HFFc6 (cell line): ENCODE measurements around the gene ROBO1. TPM values are rescaled to one million over a fixed set of nuclear protein-coding genes. Genes with fewer than 3 reads are reported as not detected.

Experiments used
- DNase-seq: peaks from one replicate; pipeline ENCODE4 v3.0.0-alpha.2; 2018
- H3K27ac Mint-ChIP-seq: 2 replicates; pipeline ENCODE4 v1.8.0; 2020; ENCODE audit warnings: mild to moderate bottlenecking, mixed read lengths
- H3K27me3 Mint-ChIP-seq: 2 replicates; pipeline ENCODE4 v1.8.0; 2021; ENCODE audit warnings: mild to moderate bottlenecking, moderate library complexity, mixed read lengths; ENCODE audit not compliant: insufficient read depth
- H3K36me3 Mint-ChIP-seq: 2 replicates; pipeline ENCODE4 v1.8.0; 2021; ENCODE audit warnings: low read depth, mixed read lengths
- H3K4me1 Mint-ChIP-seq: 2 replicates; pipeline ENCODE4 v1.8.0; 2020; ENCODE audit warnings: low read depth, mixed read lengths
- H3K4me3 Mint-ChIP-seq: 2 replicates; pipeline ENCODE4 v1.8.0; 2020; ENCODE audit warnings: mild to moderate bottlenecking, moderate library complexity, mixed read lengths
- H3K9me3 Mint-ChIP-seq: 2 replicates; pipeline ENCODE4 v1.8.0; 2020; ENCODE audit warnings: mild to moderate bottlenecking, mixed read lengths
- CTCF ChIP-seq: fragments of 200-600 bp; sonication (generic); IDR thresholded peaks from 2 replicates; pipeline ENCODE4 v1.5.0; 2021; ENCODE audit warnings: antibody characterized with exemption, mild to moderate bottlenecking
- total RNA-seq, 6 experiments: library from RNA; stranded (reverse); fragmentation: NEBNext Ultra II Directional; extraction: Animal tissue kit (Norgen Biotek cat#: 25700); gene quantifications; 2 replicates in 1 of 6; 3 replicates in 5 of 6; pipeline ENCODE4 v1.2.3, GENCODE V29; 2021

ROBO1 gene
- total RNA-seq, 6 experiments from 2014 or later: 38.7 to 51.3 (median 41.7) TPM

- H3K27me3 Mint-ChIP-seq: no peaks in the 10 kb centered on the region; the same call in 1 of the 2 replicates
These were observed 763.8 kb downstream of the ROBO1 start for GRCh38 chr3:79003994-79004393.

GRCh38 chr3:79002465-79003372, 765.1 kb downstream of the ROBO1 start:
- no peak for TF ChIP-seq CTCF
- no peaks in the 10 kb centered on the region for H3K9me3 Mint-ChIP-seq
- no peak overlapping the region for H3K4me3 Mint-ChIP-seq
- no peaks in the 10 kb centered on the region; the same call in 1 of the 2 replicates for H3K27me3 Mint-ChIP-seq
- no peak for DNase-seq
- peaks cover 20% of the 10 kb centered on the region for H3K4me1 Mint-ChIP-seq
- H3K36me3 Mint-ChIP-seq: no peaks in the 10 kb centered on the region
- H3K27ac Mint-ChIP-seq: no peak overlapping the region

More at GRCh38 chr3:79003994-79004393, 763.8 kb downstream of the ROBO1 start:
- H3K9me3 Mint-ChIP-seq: no peaks in the 10 kb centered on the region
- no peak overlapping the region for H3K4me3 Mint-ChIP-seq
- H3K36me3 Mint-ChIP-seq: no peaks in the 10 kb centered on the region
- no peak for DNase-seq
- TF ChIP-seq CTCF: peak; percentile 52
- peaks cover 20% of the 10 kb centered on the region for H3K4me1 Mint-ChIP-seq
- no peak overlapping the region for H3K27ac Mint-ChIP-seq

DNA sequence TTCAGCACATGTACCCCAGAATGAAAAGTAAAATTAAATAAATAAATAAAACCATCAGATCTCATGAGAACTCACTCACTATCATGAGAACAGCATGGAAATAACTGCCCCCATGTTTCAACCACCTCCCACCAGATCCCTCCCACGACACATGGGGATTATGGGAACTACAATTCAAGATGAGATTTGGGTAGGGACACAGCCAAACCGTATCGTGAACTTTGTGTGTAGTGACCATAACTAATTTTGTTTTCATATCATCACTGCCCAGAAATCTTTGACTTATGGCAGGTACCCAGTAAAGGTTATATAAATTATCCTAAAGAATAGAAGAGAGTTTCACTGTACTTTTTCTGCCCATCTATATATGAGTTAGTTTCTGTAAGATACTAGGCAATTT, 766.5 kb downstream of the ROBO1 start:
- H3K27ac Mint-ChIP-seq: no peak overlapping the region
- no peak overlapping the region for H3K4me3 Mint-ChIP-seq
- TF ChIP-seq CTCF: no peak
- peaks cover 20% of the 10 kb centered on the region for H3K4me1 Mint-ChIP-seq
- H3K36me3 Mint-ChIP-seq: no peaks in the 10 kb centered on the region
- H3K9me3 Mint-ChIP-seq: no peaks in the 10 kb centered on the region
- no peak for DNase-seq
- H3K27me3 Mint-ChIP-seq: no peaks in the 10 kb centered on the region; the same call in 1 of the 2 replicates

DNA sequence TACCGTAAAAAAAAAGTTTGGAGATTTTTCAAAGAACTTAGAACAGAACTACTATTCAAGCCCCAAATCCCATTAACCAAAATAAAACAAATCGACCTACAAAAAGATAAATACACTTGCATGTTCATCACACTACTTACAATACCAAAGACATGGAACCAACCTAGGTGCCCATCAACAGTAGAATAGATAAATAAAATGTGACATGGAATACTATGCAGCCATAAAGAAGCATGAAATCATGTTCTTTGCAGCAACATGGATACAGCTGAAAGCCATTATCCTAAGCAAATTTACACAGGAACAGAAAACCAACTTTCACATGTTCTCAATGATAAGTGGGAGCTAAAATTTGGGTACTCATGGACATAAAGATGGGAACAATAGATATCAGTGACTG, 768.7 kb downstream of the ROBO1 start:
- TF ChIP-seq CTCF: no peak
- no peak for DNase-seq
- Mint-ChIP-seq H3K27ac (no peak overlapping the region), H3K4me3 (no peak overlapping the region), H3K4me1 (peaks cover 15% of the 10 kb centered on the region), H3K9me3 (no peaks in the 10 kb centered on the region), H3K36me3 (no peaks in the 10 kb centered on the region), H3K27me3 (no peaks in the 10 kb centered on the region)

DNA sequence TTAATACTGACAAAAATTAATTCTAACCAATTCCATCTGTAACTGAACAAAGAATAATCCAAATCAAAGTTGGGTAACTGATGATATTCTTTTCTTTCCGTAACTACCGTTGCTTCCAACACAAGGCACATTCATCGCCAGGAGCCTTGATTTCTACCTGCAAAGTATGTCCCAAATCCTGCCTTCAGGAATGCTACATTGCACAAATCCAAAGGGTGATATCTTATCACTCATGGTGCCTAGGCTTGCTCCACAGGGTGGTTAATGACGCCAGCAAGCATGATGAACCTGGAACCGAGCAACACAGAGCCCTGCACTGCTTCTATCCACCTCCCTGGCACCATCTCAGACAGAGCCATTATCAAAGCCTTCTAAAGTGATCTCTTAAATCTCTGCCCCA, 772.7 kb downstream of the ROBO1 start:
- H3K36me3 Mint-ChIP-seq: peaks cover 6% of the 10 kb centered on the region
- H3K4me1 Mint-ChIP-seq: peaks cover 11% of the 10 kb centered on the region
- H3K27me3 Mint-ChIP-seq: no peaks in the 10 kb centered on the region
- no peak overlapping the region for H3K27ac Mint-ChIP-seq
- no peaks in the 10 kb centered on the region for H3K9me3 Mint-ChIP-seq
- DNase-seq: no peak
- TF ChIP-seq CTCF: no peak
- H3K4me3 Mint-ChIP-seq: no peak overlapping the region
